Breast epithelium (tissue), 3 donors: ENCODE data around the gene APOL4.

ENCODE experiments used
- CTCF ChIP-seq, 3 donors: fragments of 450-650 bp; IDR thresholded peaks; one replicate each; pipeline ENCODE4 v1.5.1; 2016 to 2017; ENCODE audit warnings: antibody characterized with exemption in 3 of 3, mild to moderate bottlenecking in 3 of 3, moderate library complexity in 3 of 3
- POLR2A ChIP-seq: fragments of 450-650 bp; IDR thresholded peaks from one replicate; pipeline ENCODE4 v1.6.1; 2016; ENCODE audit warnings: antibody characterized with exemption, mild to moderate bottlenecking, moderate library complexity
- POLR2AphosphoS5 ChIP-seq, 3 donors: sonication (generic); formaldehyde crosslinking; IDR thresholded peaks; one replicate each; pipeline ENCODE4 v1.6.1; 2017; ENCODE audit warnings: antibody characterized with exemption in 3 of 3

- TF ChIP-seq CTCF (IDR thresholded peaks at IDR 0.05) (no peak), POLR2AphosphoS5 (IDR thresholded peaks at IDR 0.05) (no peak), POLR2A (no peak)
Observed at GRCh38 chr22:36184433-36185025, 17.1 kb downstream of the APOL4 start.
